DOHH2 (cell line): ENCODE measurements around the gene UNC5C.

Source experiments
- CTCF ChIP-seq: fragments of 200-600 bp; sonication (generic); IDR thresholded peaks from one replicate; pipeline ENCODE4 v1.5.1; 2014; ENCODE audit warnings: antibody characterized with exemption, mild to moderate bottlenecking, low read depth, low read length; ENCODE audit not compliant: poor library complexity, severe bottlenecking
- EZH2phosphoT487 ChIP-seq: fragments of 200-600 bp; sonication (generic); IDR thresholded peaks from 2 replicates; pipeline ENCODE4 v1.6.1; 2017; ENCODE audit warnings: borderline replicate concordance, mild to moderate bottlenecking, antibody characterized with exemption, low read length, moderate library complexity, mixed read lengths

- TF ChIP-seq CTCF (no peak), EZH2phosphoT487 (no peak)
These were observed 364.9 kb downstream of the UNC5C start for GRCh38 chr4:95183656-95184408.
